LNCaP clone FGC (cell line): Measurements from ENCODE around the gene SNX1.

Experiments used
- DNase-seq: peaks from one replicate; pipeline ENCODE4 v3.0.0-alpha.2; 2011; ENCODE audit warnings: low read depth
- H3K4me3 ChIP-seq: 2 replicates; pipeline ENCODE4 v1.5.1; 2011; ENCODE audit warnings: mild to moderate bottlenecking, low read depth, low read length, control low read depth
- CTCF ChIP-seq: IDR thresholded peaks from 2 replicates; pipeline ENCODE4 v1.5.1; 2012; ENCODE audit warnings: mild to moderate bottlenecking; ENCODE audit not compliant: control insufficient read depth, insufficient read depth; ENCODE audit errors: extremely low read depth

The SNX1 gene

GRCh38 chr15:64153480-64154367 lies 57.9 kb downstream of the SNX1 start:
- TF ChIP-seq CTCF: peak; percentile 100
- no peak overlapping the region for H3K4me3 ChIP-seq
- peak; percentile 50 for DNase-seq

- no peak for TF ChIP-seq CTCF
- no peak overlapping the region for H3K4me3 ChIP-seq
- no peak for DNase-seq
Measured at GRCh38 chr15:64155802-64156651, 60.2 kb downstream of the SNX1 start.

GRCh38 chr15:64156652-64157331 lies 61.0 kb downstream of the SNX1 start:
- no peak overlapping the region for H3K4me3 ChIP-seq
- DNase-seq: no peak
- no peak for TF ChIP-seq CTCF

GRCh38 chr15:64157599-64158125 lies 61.9 kb downstream of the SNX1 start:
- H3K4me3 ChIP-seq: no peak overlapping the region
- DNase-seq: no peak
- TF ChIP-seq CTCF: no peak

GRCh38 chr15:64158363-64159134 lies 62.8 kb downstream of the SNX1 start:
- no peak overlapping the region for H3K4me3 ChIP-seq
- no peak for DNase-seq
- TF ChIP-seq CTCF: no peak

GRCh38 chr15:64161688-64162477 lies 66.1 kb downstream of the SNX1 start:
- DNase-seq: no peak
- H3K4me3 ChIP-seq: peak overlapping the region; percentile 89
- TF ChIP-seq CTCF: no peak
